ENCODE data around the gene CDC16.
"Not testable (repeated sequence)": the region's sequence is repeated elsewhere in the genome, so short reads cannot be mapped to it uniquely, and the experiment has no call there.

Gene CDC16

GRCh38 chr13:114229506-114229905 is 5.2 kb upstream of the CDC16 start:
- DNase-seq: no peak

- DNase-seq: no peak
Observed at GRCh38 chr13:114230117-114230516, 4.6 kb upstream of the CDC16 start.

GRCh38 chr13:114230575-114230974 is 4.1 kb upstream of the CDC16 start:
- DNase-seq: no peak

GRCh38 chr13:114231886-114232285 is 2.8 kb upstream of the CDC16 start:
- DNase-seq: no peak

- no peak for DNase-seq
Observed at GRCh38 chr13:114234266-114234644, 442 bp upstream of the CDC16 start.

GRCh38 chr13:114235697-114236096 is 1.0 kb downstream of the CDC16 start:
- DNase-seq: no peak

- DNase-seq: no peak
Observed at GRCh38 chr13:114236227-114236626, 1.5 kb downstream of the CDC16 start.

- no peak for DNase-seq
Observed at GRCh38 chr13:114237415-114238112, 2.9 kb downstream of the CDC16 start.

- DNase-seq: no peak
Observed at GRCh38 chr13:114241918-114242317, 7.2 kb downstream of the CDC16 start.

- no peak for DNase-seq
Observed at GRCh38 chr13:114243971-114244370, 9.3 kb downstream of the CDC16 start.

- no peak for DNase-seq
Observed at GRCh38 chr13:114244637-114245036, 9.9 kb downstream of the CDC16 start.

GRCh38 chr13:114248011-114248410 is 13.3 kb downstream of the CDC16 start:
- no peak for DNase-seq

GRCh38 chr13:114249077-114249476 is 14.4 kb downstream of the CDC16 start:
- DNase-seq: no peak

GRCh38 chr13:114251639-114252440 is 17.1 kb downstream of the CDC16 start:
- not testable (repeated sequence) for DNase-seq

- DNase-seq: no peak
Observed at GRCh38 chr13:114256547-114256946, 21.9 kb downstream of the CDC16 start.

GRCh38 chr13:114257014-114257413 is 22.3 kb downstream of the CDC16 start:
- no peak for DNase-seq

- no peak for DNase-seq
Observed at GRCh38 chr13:114258589-114258988, 23.9 kb downstream of the CDC16 start.

GRCh38 chr13:114259374-114259773 is 24.7 kb downstream of the CDC16 start:
- no peak for DNase-seq

GRCh38 chr13:114259974-114260373 is 25.3 kb downstream of the CDC16 start:
- DNase-seq: no peak

GRCh38 chr13:114260814-114261213 is 26.1 kb downstream of the CDC16 start:
- no peak for DNase-seq

GRCh38 chr13:114261328-114261965 is 26.8 kb downstream of the CDC16 start:
- no peak for DNase-seq

GRCh38 chr13:114263578-114263977 is 28.9 kb downstream of the CDC16 start:
- peak; percentile 23 for DNase-seq

GRCh38 chr13:114264313-114264712 is 29.6 kb downstream of the CDC16 start:
- not testable (repeated sequence) for DNase-seq

All from activated gamma-delta T cell treated with Interleukin-2 at 50 U/mL for 16 hours (primary cell).